Occipital lobe (tissue), 2 donors: ENCODE data around the gene TFCP2L1. TPM values are rescaled to one million over a fixed set of nuclear protein-coding genes. Genes with fewer than 3 reads are reported as not detected.
"Not testable (repeated sequence)": the region's sequence is repeated elsewhere in the genome, so short reads cannot be mapped to it uniquely, and the experiment has no call there.

Experiments
- DNase-seq: peaks from one replicate; lab custom pipeline; 2025; lab: John Stamatoyannopoulos, UW
- total RNA-seq: library from RNA; depleted of rRNA; stranded (reverse); fragments of >200 nt; gene quantifications from one replicate; pipeline ENCODE4 v1.2.3, GENCODE V29; 2014

TFCP2L1 gene
- total RNA-seq: 0.47 TPM

GRCh38 chr2:121284463-121285449, at the start of gene TFCP2L1:
TFCP2L1 (minus strand) TSS chr2:121285202; CDS start chr2:121285109, 93 bp downstream.
- no peak for DNase-seq

GRCh38 chr2:121333834-121334558, 49.0 kb upstream of the TFCP2L1 start:
- no peak for DNase-seq

- DNase-seq: no peak
Observed at GRCh38 chr2:121333231-121333630, 48.2 kb upstream of the TFCP2L1 start.

GRCh38 chr2:121331324-121331723, 46.3 kb upstream of the TFCP2L1 start:
- not testable (repeated sequence) for DNase-seq

GRCh38 chr2:121330921-121331320, 45.9 kb upstream of the TFCP2L1 start:
- DNase-seq: no peak

- DNase-seq: no peak
Observed at GRCh38 chr2:121329786-121330185, 44.8 kb upstream of the TFCP2L1 start.

GRCh38 chr2:121326628-121327027, 41.6 kb upstream of the TFCP2L1 start:
- no peak for DNase-seq

- DNase-seq: no peak
Observed at GRCh38 chr2:121324601-121325000, 39.6 kb upstream of the TFCP2L1 start.

GRCh38 chr2:121321476-121321875, 36.5 kb upstream of the TFCP2L1 start:
- DNase-seq: no peak

GRCh38 chr2:121319941-121320340, 34.9 kb upstream of the TFCP2L1 start:
- DNase-seq: no peak

GRCh38 chr2:121316986-121317385, 32.0 kb upstream of the TFCP2L1 start:
- DNase-seq: no peak

- not testable (repeated sequence) for DNase-seq
Observed at GRCh38 chr2:121313701-121314100, 28.7 kb upstream of the TFCP2L1 start.

- no peak for DNase-seq
Observed at GRCh38 chr2:121309801-121310200, 24.8 kb upstream of the TFCP2L1 start.

GRCh38 chr2:121309323-121309722, 24.3 kb upstream of the TFCP2L1 start:
- DNase-seq: no peak

- no peak for DNase-seq
Observed at GRCh38 chr2:121307048-121307447, 22.0 kb upstream of the TFCP2L1 start.

- DNase-seq: no peak
Observed at GRCh38 chr2:121304941-121305340, 19.9 kb upstream of the TFCP2L1 start.

- DNase-seq: no peak
Observed at GRCh38 chr2:121303531-121304263, 18.7 kb upstream of the TFCP2L1 start.

GRCh38 chr2:121301190-121301589, 16.2 kb upstream of the TFCP2L1 start:
- DNase-seq: not testable (repeated sequence)

- no peak for DNase-seq
Observed at GRCh38 chr2:121298476-121298875, 13.5 kb upstream of the TFCP2L1 start.

- not testable (repeated sequence) for DNase-seq
Observed at GRCh38 chr2:121297866-121298265, 12.9 kb upstream of the TFCP2L1 start.

- no peak for DNase-seq
Observed at GRCh38 chr2:121297217-121297830, 12.3 kb upstream of the TFCP2L1 start.
